NCI-H1417 (cell line): ENCODE measurements around the gene ZFP90.
A peak's percentile ranks its signal among the peaks of the same experiment; 100 is the strongest.
"Not testable (repeated sequence)": the region's sequence is repeated elsewhere in the genome, so short reads cannot be mapped to it uniquely, and the experiment has no call there.

Experiments used
- DNase-seq, 3 experiments: peaks; one replicate each; lab custom pipeline; 2025; lab: John Stamatoyannopoulos, UW

The ZFP90 gene

GRCh38 chr16:68517606-68518166 is 21.4 kb upstream of the ZFP90 start:
- no peak for DNase-seq

DNA sequence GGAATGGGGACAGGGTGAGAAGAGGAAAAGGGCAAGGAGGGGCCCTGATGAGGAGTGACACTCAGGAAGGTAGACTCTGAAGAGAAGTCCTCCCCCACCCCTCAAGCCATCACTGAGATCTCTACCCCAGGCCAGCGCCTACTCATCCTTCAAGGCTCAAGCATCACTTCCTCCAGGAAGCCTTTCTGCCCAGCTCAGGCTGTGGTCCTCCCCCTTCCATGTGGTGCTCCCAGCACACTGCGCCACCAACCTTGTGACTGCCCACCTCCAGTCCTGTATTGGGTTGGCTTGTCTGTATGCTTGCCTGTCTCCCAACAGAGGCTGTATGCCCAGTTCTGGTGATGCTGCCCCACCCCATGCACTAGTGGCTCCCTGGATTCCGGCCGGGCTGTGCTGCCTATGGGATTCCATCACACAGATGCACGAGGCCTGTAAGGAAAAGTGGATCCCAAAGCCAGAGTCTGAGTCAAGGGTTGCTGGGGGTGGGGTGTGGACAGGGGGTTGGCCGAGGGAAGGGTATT is 19.8 kb upstream of the ZFP90 start:
- no peak for DNase-seq

DNA sequence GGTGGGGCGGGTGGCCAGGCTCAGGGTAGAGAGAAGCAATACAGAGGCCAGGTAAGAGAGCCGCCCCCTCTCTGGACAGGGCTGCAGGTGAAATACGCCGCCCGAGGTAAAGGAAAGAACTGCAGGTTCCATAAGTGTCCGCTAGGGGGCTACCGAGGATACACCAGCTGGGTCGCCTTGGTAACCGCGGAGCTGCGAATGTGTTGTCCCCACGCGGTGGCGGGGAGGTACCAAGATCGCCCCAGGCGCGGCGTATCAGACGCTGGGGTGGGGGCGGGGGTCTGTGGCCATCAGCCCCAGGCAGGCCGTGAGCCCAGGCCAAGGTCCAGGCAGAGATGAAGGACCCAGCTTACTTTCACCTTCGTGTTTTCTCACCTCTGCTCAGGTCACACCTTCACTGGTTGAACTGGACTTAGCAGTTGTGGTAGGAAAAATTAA is 18.4 kb upstream of the ZFP90 start:
- DNase-seq = peak; percentile 89 to 96 (median 90)

DNA sequence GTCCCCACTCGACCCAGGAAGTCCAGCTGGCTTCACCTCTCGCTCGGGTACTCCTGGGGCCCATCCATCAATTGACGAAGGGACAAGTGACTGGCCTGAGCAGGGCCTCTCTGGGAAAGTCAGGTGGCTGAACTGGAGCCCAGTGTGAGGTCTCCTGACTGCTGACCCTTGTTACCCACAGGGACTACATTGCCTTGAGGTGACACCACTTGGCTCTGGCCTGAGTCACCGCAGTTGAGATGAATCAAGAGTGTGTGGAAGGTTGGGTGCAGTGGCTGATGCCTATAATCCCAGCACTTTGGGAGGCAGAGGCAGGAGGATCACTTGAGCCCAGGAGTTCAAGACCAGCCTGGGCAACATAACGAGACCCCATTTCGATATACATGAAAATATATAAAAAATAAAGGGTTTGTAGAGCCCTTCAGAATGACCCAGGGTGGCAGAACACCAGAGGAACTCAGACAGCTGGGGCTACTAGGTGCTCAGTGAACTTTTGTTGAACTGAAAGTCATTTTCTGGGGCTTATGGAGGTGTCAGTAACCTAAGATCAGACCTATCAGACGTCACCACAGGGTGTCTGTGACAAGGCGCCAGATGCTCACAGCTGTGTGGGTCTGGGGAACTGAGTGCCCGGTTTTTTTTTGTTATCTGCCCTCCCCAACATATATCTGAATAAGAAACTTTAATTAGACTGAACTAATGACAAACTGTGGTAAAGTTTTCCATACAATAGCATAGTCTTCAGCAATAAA is 14.8 kb upstream of the ZFP90 start:
- DNase-seq = no peak

- no peak for DNase-seq
These were observed 12.8 kb upstream of the ZFP90 start for GRCh38 chr16:68526143-68526781.

DNA sequence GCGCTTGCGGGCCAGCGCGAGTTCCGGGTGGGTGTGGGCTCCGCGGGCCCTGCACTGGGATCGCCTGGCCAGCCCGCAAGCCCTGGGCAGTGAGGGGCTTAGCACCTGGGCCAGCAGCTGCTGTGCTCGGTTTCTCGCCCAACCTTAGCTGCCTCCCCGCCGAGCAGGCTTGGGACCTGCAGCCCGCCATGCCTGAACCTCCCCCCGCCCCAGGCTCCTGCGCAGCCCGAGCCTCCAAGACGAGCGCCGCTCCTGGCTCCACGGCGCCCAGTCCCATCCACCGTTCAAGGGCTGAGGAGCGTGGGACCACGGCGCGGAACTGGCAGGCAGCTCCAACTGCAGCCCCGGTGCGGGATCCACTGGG is 12.3 kb upstream of the ZFP90 start:
- DNase-seq = no peak

DNA sequence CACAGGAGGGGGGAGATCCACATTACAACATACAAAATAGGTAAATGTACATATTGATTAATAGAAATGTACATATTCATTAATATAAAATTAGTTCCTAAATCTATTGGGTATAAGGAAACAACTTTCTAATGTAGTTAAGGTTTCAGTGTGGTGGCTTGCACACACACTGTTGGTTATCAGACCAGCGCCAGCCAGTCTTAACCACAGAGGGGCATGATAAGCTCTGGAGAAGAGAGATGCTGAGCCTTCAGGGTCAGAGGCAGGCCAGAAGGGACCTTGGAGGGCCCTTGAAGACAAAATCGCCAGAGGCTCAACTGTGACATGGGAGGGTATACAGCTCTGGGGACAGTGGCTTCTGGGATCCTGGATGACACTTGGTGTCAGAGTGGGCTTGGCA is 10.9 kb upstream of the ZFP90 start:
- DNase-seq = no peak

DNA sequence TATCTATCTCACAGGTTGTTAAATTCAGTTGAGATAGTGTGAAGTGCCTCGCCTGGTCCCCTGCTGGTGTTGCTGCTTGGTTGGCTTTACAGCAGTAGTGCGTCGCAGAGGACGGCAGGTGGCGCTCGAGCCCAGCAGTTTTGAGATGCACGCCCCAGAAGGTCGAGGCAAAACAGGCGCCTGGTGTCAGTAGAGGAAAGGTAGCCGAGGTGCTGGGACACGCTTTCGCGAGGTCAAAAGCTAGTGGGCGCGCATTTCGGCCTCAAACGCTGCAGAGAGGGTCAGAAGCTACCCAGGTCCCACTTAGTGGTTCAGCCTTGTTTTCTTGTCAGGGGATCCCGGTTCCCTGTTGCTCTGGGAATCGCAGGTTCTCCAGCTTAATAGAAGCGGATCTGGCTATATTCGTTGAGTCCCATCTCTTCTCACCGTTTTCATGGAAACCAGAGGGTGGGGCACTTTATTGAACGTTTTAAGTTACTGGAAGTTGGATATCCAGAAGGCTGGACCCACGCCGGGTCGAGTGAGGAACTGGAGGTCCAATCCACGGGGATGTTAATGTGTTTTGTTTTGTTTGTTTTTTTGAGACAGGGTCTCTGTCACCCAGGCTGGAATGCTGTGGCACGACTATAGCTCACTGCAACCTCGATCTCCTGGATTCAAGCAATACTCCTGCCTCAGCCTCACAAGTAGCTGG is 10.3 kb upstream of the ZFP90 start:
- DNase-seq = peak; percentile 79 to 93 (median 80)

GRCh38 chr16:68529608-68529930 is 9.5 kb upstream of the ZFP90 start:
- DNase-seq = no peak

DNA sequence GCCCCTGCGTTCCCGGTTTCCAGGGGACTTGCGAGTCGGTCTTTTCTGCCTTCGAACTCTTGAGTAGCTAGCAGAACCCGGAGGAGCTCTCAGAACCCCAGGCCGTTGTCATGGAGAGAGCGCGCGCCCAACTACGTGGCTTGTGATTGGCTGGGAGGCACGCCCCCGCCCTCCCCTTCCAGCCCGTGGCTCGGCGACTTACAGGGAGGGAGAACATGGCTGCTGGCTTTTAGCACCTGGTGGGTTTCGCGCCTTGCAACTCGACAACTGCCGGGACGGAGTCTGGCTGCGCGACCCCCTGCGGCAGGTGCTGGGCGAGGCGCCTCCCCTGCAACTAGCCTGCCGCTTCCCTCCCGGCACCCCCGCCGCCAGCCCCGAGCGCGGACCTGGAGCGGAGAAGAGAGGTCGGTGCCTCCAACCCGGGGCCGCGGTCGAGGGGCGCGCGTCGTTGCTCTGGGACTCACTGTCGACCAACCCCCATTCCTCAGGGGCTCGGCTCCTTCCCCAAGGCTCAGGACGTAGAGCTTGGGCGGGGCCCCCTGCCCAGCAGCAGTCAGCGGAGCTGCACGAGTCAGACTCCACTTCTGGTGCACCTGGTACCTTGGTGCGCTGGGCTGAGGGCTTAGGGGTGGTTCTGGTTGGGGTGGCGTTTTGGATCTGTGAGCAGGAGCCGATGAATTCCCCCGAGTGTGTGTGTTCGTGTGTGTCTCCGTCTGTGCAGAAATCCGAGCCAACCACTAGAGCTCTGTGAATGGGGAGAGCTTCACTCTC is 9.0 kb upstream of the ZFP90 start:
- peak; percentile 84 to 97 (median 94) for DNase-seq

GRCh38 chr16:68533937-68534336 is 5.2 kb upstream of the ZFP90 start:
- no peak for DNase-seq

- DNase-seq = no peak
These were observed 3.8 kb upstream of the ZFP90 start for GRCh38 chr16:68535331-68535730.

- DNase-seq = peak in 2 of 3 experiments; percentile 2 to 27
These were observed 684 bp downstream of the ZFP90 start for GRCh38 chr16:68539711-68540239.

GRCh38 chr16:68548947-68549346 is 9.9 kb downstream of the ZFP90 start:
- DNase-seq = no peak

DNA sequence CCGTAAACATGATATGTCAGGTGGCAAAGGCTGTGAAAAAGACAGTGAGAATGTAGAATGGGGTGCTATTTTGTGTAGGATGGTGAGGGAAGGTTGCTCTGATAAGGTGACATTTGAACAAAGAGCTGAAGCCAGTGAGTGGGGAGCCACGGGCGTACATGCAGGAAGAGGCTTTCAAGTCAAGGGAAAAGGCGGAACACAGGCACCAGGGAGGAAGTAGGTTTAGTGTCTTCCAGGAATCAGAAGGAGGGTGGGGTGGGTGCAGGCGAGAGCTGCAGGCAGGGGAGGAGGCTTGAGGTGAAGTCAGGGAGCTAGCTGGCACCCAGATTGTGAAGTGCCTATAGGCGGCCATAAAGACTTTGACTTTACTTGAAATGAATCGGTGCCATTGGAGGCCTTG is 14.1 kb downstream of the ZFP90 start:
- no peak for DNase-seq

DNA sequence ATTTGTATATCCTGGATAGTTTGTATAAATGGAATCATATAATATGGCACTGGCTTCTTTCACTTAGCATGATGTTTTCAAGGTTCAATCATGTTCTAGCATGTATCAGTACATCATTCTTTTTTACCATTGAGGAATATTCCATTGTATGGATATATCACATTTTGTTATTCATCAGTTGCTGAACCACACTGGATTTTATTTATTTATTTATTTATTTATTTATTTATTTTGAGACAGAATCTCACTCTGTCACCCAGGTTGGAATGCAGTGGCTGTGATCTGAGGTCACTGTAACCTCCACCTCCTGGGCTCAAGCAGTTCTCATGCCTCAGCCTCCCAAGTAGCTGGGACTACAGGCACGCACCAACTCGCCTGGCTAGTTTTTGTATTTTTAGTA is 21.2 kb downstream of the ZFP90 start:
- not testable (repeated sequence) for DNase-seq

DNA sequence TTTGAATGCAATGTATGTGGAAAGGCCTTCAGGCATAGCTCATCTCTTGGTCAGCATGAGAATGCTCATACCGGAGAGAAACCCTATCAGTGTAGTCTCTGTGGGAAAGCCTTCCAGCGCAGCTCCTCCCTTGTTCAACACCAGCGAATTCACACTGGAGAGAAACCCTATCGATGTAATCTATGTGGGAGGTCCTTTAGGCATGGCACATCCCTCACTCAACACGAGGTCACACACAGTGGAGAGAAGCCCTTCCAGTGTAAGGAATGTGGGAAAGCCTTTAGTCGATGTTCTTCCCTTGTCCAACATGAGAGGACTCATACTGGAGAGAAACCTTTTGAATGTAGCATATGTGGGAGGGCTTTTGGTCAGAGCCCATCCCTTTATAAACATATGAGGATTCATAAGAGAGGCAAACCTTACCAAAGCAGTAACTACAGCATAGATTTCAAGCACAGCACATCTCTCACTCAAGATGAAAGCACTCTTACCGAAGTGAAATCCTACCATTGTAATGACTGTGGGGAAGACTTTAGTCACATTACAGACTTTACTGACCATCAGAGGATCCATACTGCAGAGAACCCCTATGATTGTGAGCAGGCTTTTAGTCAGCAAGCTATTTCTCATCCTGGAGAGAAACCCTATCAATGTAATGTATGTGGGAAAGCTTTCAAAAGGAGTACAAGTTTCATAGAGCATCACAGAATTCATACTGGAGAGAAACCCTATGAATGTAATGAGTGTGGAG is 24.7 kb downstream of the ZFP90 start:
- no peak for DNase-seq

- no peak for DNase-seq
These were observed 25.4 kb downstream of the ZFP90 start for GRCh38 chr16:68564382-68564985.

GRCh38 chr16:68574479-68574878 is 35.4 kb downstream of the ZFP90 start:
- no peak for DNase-seq

- no peak for DNase-seq
These were observed 36.0 kb downstream of the ZFP90 start for GRCh38 chr16:68575082-68575481.
